OCI-LY3 (cell line): ENCODE results near the gene TIRAP.

Source experiments
- H2AFZ ChIP-seq: fragments of 200-600, 300-600 bp; shearing (Covaris generic); 2 replicates; pipeline ENCODE4 v1.6.0; 2014; ENCODE audit warnings: antibody characterized with exemption, low read depth, low read length
- H3K27ac ChIP-seq: fragments of 200-600, 300-600 bp; sonication (generic); 2 replicates; pipeline ENCODE4 v1.5.1; 2014; ENCODE audit warnings: mild to moderate bottlenecking, low read length, moderate library complexity, mixed read lengths
- H3K27me3 ChIP-seq: fragments of 200-600, 300-600 bp; sonication (generic); 2 replicates; pipeline ENCODE4 v1.6.1; 2014; ENCODE audit warnings: low read depth, low read length, mixed read lengths
- H3K36me3 ChIP-seq: fragments of 200-600, 300-600 bp; sonication (generic); replicated peaks from 2 replicates; pipeline ENCODE3; 2014; ENCODE audit warnings: low read depth, low read length, mixed read lengths
- H3K4me1 ChIP-seq: fragments of 300-600, 200-600 bp; sonication (generic); 2 replicates; pipeline ENCODE4 v1.6.1; 2014; ENCODE audit warnings: low read length, mixed read lengths
- H3K4me2 ChIP-seq: fragments of 200-600, 300-600 bp; sonication (generic); 2 replicates; pipeline ENCODE4 v1.6.1; 2014; ENCODE audit warnings: low read length, mixed read lengths
- H3K4me3 ChIP-seq: fragments of 300-600, 200-600 bp; sonication (generic); 2 replicates; pipeline ENCODE4 v1.5.1; 2014; ENCODE audit warnings: antibody characterized with exemption, mild to moderate bottlenecking, low read length, moderate library complexity
- H3K79me2 ChIP-seq: fragments of 300-600, 200-600 bp; shearing (Covaris generic); 2 replicates; pipeline ENCODE4 v1.6.1; 2014; ENCODE audit warnings: mild to moderate bottlenecking, low read length, mixed read lengths
- H3K9ac ChIP-seq: fragments of 300-600, 200-600 bp; shearing (Covaris generic); 2 replicates; pipeline ENCODE4 v1.6.0; 2014; ENCODE audit warnings: mild to moderate bottlenecking, low read length, moderate library complexity
- H3K9me3 ChIP-seq: fragments of 200-600, 300-600 bp; shearing (Covaris generic); 2 replicates; pipeline ENCODE4 v1.6.1; 2014; ENCODE audit warnings: low read length, mixed read lengths; ENCODE audit not compliant: insufficient read depth
- H4K20me1 ChIP-seq: fragments of 200-600, 300-600 bp; sonication (generic); 2 replicates; pipeline ENCODE4 v1.6.1; 2016; ENCODE audit warnings: low read length, mixed read lengths; ENCODE audit not compliant: insufficient read depth
- EZH2phosphoT487 ChIP-seq: fragments of 200-600 bp; shearing (Covaris generic); IDR thresholded peaks from 2 replicates; pipeline ENCODE4 v1.6.1; 2018; ENCODE audit warnings: antibody characterized with exemption, mixed run types, low read depth
- TF ChIP-seq, protein P1 (sequence below): fragments of 200-600, 300-600 bp; sonication (generic); IDR thresholded peaks from 2 replicates; pipeline ENCODE4 v1.5.1; 2014; ENCODE audit warnings: antibody characterized with exemption, low read length, low read depth

The TIRAP gene

DNA sequence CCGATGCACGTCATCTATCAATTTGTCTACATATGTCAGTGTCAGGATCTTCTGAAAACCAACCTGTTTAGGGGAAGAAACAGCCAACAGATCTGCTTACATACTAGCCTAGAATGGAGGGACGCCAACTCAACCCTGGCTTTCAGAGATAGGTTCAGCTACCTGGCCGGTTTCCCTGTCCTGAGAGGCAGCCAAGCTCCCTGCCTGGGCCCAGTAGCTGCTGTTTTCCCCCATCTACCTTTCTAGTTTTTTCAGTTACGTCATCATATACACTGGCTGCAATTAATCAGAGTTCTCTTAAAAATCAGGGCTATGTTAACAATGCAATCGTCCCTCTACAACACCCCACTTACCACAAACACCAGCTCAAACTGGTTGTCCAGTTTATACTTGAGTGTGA is 15.2 kb upstream of the TIRAP start:
- Histone ChIP-seq H4K20me1 (no peaks in the 10 kb centered on the region), H3K4me2 (peak overlapping the region; percentile 93), H3K4me1 (peaks cover 17% of the 10 kb centered on the region), H3K9me3 (no peaks in the 10 kb centered on the region), H2AFZ (no peak overlapping the region), H3K27ac (peak overlapping the region; percentile 56), H3K9ac (peak overlapping the region; percentile 84), H3K36me3 (peaks cover 54% of the 10 kb centered on the region), H3K27me3 (no peaks in the 10 kb centered on the region), H3K79me2 (peaks cover 51% of the 10 kb centered on the region), H3K4me3 (peak overlapping the region; percentile 87)
- TF ChIP-seq EZH2phosphoT487: no peak
- TF ChIP-seq, protein P1, sequence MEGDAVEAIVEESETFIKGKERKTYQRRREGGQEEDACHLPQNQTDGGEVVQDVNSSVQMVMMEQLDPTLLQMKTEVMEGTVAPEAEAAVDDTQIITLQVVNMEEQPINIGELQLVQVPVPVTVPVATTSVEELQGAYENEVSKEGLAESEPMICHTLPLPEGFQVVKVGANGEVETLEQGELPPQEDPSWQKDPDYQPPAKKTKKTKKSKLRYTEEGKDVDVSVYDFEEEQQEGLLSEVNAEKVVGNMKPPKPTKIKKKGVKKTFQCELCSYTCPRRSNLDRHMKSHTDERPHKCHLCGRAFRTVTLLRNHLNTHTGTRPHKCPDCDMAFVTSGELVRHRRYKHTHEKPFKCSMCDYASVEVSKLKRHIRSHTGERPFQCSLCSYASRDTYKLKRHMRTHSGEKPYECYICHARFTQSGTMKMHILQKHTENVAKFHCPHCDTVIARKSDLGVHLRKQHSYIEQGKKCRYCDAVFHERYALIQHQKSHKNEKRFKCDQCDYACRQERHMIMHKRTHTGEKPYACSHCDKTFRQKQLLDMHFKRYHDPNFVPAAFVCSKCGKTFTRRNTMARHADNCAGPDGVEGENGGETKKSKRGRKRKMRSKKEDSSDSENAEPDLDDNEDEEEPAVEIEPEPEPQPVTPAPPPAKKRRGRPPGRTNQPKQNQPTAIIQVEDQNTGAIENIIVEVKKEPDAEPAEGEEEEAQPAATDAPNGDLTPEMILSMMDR: no peak

DNA sequence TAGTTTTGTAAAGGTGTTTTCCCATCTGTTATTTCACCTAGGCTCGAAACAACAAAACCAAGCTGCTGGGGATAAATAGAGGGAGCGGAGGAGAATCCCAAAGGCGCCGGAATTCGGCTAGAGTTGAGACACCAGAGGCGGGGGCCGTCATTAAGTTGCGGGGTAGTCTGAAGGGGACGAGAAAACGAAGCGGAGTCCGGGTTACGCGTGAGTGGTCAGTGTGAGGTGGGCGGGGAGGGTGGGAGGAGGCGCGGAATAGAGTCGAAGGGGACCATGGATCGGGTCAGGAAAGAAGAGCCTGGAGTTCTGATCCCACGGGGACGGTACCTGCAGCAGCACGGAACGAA is 14.6 kb upstream of the TIRAP start:
- peak overlapping the region; percentile 93 for H3K4me2 ChIP-seq
- H3K79me2 ChIP-seq: peaks cover 51% of the 10 kb centered on the region
- H2AFZ ChIP-seq: no peak overlapping the region
- peak overlapping the region; percentile 87 for H3K4me3 ChIP-seq
- H3K36me3 ChIP-seq: peaks cover 54% of the 10 kb centered on the region
- H3K4me1 ChIP-seq: peaks cover 17% of the 10 kb centered on the region
- H3K9me3 ChIP-seq: no peaks in the 10 kb centered on the region
- H3K9ac ChIP-seq: peak overlapping the region; percentile 84
- H3K27ac ChIP-seq: peak overlapping the region; percentile 56
- no peaks in the 10 kb centered on the region for H3K27me3 ChIP-seq
- TF ChIP-seq, protein P1: no peak
- TF ChIP-seq EZH2phosphoT487: no peak
- no peaks in the 10 kb centered on the region for H4K20me1 ChIP-seq

DNA sequence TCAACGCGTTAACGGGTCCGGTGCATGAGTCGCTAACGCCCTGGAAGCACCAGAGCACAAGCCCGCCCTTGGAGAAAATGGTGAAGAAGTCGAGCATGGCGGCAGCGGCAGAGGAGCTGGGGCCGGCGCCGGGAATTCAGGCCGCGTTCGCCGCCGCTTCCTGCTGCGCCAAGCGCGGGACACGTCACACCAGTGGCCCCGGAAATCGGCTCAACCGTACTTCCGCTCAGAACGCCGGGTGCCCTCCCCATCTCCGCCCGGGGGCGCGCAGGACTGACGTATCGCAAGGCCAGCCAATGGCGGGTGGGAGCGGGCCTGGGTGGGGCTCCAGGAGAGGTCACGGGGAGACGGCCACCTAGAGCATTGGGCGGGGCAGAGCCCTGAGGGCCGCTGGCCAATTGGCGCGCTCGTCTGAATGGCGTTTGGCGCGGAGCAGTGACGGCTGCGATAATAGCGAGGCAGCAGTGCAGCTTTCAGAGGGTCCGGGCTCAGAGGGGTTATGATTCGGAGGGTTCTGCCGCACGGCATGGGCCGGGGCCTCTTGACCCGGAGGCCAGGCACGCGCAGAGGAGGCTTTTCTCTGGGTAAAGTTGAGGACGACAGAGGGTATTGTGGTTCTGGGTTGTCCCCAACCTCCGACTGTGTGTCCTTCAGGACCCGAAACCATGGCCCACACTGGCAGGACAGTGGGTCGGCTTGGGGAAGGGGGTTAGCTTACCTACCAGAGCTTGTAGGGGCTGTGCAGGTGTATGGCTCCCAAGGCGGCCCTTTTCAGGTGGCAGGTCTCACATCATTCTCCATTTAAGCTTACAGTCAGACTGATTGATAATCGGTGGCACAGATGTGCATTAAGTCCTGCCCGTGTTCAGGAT is 13.9 kb upstream of the TIRAP start, which contains the start of the genes FOXRED1 and SRPRA:
Gene FOXRED1, plus strand, starts transcription at position 447 of the 872 bp plus-strand sequence. Its CDS starts 53 bp downstream, at position 500.
Gene SRPRA, minus strand, starts transcription at position 188 of the 872 bp plus-strand sequence. Its CDS starts 91 bp downstream, at position 97.
- Histone ChIP-seq H3K79me2 (peaks cover 51% of the 10 kb centered on the region), H3K36me3 (peaks cover 49% of the 10 kb centered on the region)

DNA sequence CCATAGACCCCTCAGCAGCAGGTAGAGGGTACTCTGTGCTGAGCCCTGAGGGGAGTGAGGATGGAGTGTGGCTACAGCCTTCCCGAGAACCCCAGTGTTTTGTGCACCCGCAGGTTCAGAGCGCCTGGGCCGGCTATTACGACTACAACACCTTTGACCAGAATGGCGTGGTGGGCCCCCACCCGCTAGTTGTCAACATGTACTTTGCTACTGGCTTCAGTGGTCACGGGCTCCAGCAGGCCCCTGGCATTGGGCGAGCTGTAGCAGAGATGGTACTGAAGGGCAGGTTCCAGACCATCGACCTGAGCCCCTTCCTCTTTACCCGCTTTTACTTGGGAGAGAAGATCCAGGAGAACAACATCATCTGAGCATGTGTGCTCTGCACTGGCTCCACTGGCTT is 5.6 kb upstream of the TIRAP start:
- Histone ChIP-seq H3K79me2 (no peaks in the 10 kb centered on the region), H3K4me1 (no peaks in the 10 kb centered on the region), H3K9me3 (no peaks in the 10 kb centered on the region), H3K4me2 (no peak overlapping the region), H3K27ac (no peak overlapping the region), H3K9ac (no peak overlapping the region), H3K27me3 (no peaks in the 10 kb centered on the region), H3K36me3 (peaks cover 39% of the 10 kb centered on the region), H2AFZ (no peak overlapping the region), H4K20me1 (no peaks in the 10 kb centered on the region), H3K4me3 (no peak overlapping the region)
- no peak for TF ChIP-seq EZH2phosphoT487
- TF ChIP-seq, protein P1: no peak

More for the DNA sequence above, 13.9 kb upstream of the TIRAP start, which contains the start of the genes FOXRED1 and SRPRA:
- peak within 1 kb of the TSS; percentile 71 for H2AFZ ChIP-seq
- peaks cover 17% of the 10 kb centered on the region for H3K4me1 ChIP-seq
- peak within 1 kb of the TSS; percentile 91 for H3K9ac ChIP-seq
- H3K4me3 ChIP-seq: peak within 1 kb of the TSS; percentile 87
- H4K20me1 ChIP-seq: no peaks in the 10 kb centered on the region
- H3K9me3 ChIP-seq: no peaks in the 10 kb centered on the region
- TF ChIP-seq EZH2phosphoT487: no peak
- TF ChIP-seq, protein P1: no peak
- H3K27me3 ChIP-seq: no peaks in the 10 kb centered on the region
- H3K4me2 ChIP-seq: peak within 1 kb of the TSS; percentile 93
- peak within 1 kb of the TSS; percentile 56 for H3K27ac ChIP-seq
